GM12878 (cell line): ENCODE results near the gene WWOX. TPM values are rescaled to one million over a fixed set of nuclear protein-coding genes. Genes with fewer than 3 reads are reported as not detected.

Experiments
- ATAC-seq: fragments of 200-7000 bp; cut with Tn5 transposase; 3 replicates; pipeline ENCODE4 v1.9.1; 2020; ENCODE audit warnings: mild to moderate bottlenecking, moderate library complexity
- BruUV-seq: library from RNA; stranded (reverse); fragments of 400-500 nt; replicated peaks from 2 replicates; lab custom pipeline; 2021; lab: Mats Ljungman, UMichigan
- CTCF ChIA-PET: fragments of 300-600 bp; sonication (Branson Sonifier 250); formaldehyde crosslinking; extraction: SDS; loops from one replicate; lab custom pipeline; 2021; ENCODE audit warnings: inconsistent platforms; lab: Yijun Ruan, JAX
- POLR2A ChIA-PET: fragments of 350-600 bp; formaldehyde crosslinking; extraction: SDS; loops from one replicate; lab custom pipeline; 2021; ENCODE audit warnings: inconsistent platforms; lab: Charles Lee
- RAD21 ChIA-PET: fragments of 300-600 bp; sonication (Branson Sonifier 250); formaldehyde crosslinking; loops from one replicate; lab custom pipeline; 2023; ENCODE audit warnings: antibody characterized with exemption; ENCODE audit not compliant: unreplicated experiment; lab: Charles Lee
- SMC1A ChIA-PET: fragments of 300-600 bp; sonication (Branson Sonifier 250); formaldehyde crosslinking; loops from one replicate; lab custom pipeline; 2023; ENCODE audit not compliant: unreplicated experiment, uncharacterized antibody; lab: Charles Lee
- DNase-seq: peaks from one replicate; pipeline ENCODE4 v3.0.0-alpha.2; 2011; ENCODE audit warnings: low read depth, low spot score
- FAIRE-seq: peaks from 3 replicates; lab custom pipeline; 2011; peaks lifted over from hg19 to GRCh38; lab: Jason Lieb, UNC
- H2AFZ ChIP-seq: 2 replicates; pipeline ENCODE4 v1.6.0; 2011; ENCODE audit warnings: low read depth, low read length, control low read depth; ENCODE audit not compliant: control insufficient read depth
- H3K27ac ChIP-seq: 2 replicates; pipeline ENCODE4 v1.5.1; 2011; ENCODE audit warnings: control low read depth; ENCODE audit not compliant: control insufficient read depth, insufficient read depth
- H3K27me3 ChIP-seq, 2 experiments: replicated peaks in 1 of 2; 2 replicates each; pipeline versions ENCODE4 v1.6.0 to v1.6.1; 2011; ENCODE audit warnings: low read length in 1 of 2; ENCODE audit not compliant: control insufficient read depth in 2 of 2, insufficient read depth in 2 of 2
- H3K36me3 ChIP-seq, 2 experiments: 2 replicates each; pipeline ENCODE4 v1.5.1; 2011; ENCODE audit warnings: low read length in 1 of 2; ENCODE audit not compliant: control insufficient read depth in 2 of 2, insufficient read depth in 2 of 2
- H3K4me1 ChIP-seq: 2 replicates; pipeline ENCODE4 v1.6.1; 2011; ENCODE audit warnings: mild to moderate bottlenecking, low read length, moderate library complexity, mixed read lengths; ENCODE audit not compliant: control insufficient read depth, insufficient read depth
- H3K4me2 ChIP-seq: 2 replicates; pipeline ENCODE4 v1.6.0; 2011; ENCODE audit warnings: control low read depth; ENCODE audit not compliant: control insufficient read depth, insufficient read depth
- H3K4me3 ChIP-seq: fragments of 200-600 bp; sonication (generic); 2 replicates; pipeline ENCODE4 v1.5.1; 2016
- H3K79me2 ChIP-seq: 2 replicates; pipeline ENCODE4 v1.6.0; 2011; ENCODE audit warnings: low read length; ENCODE audit not compliant: control insufficient read depth, insufficient read depth
- H3K9ac ChIP-seq: 2 replicates; pipeline ENCODE4 v1.8.0; 2011; ENCODE audit warnings: low read length, control low read depth, mixed read lengths; ENCODE audit not compliant: control insufficient read depth, insufficient read depth
- H3K9me3 ChIP-seq: replicated peaks from 3 replicates; pipeline ENCODE4 v1.5.1; 2011; ENCODE audit warnings: mild to moderate bottlenecking, low read length; ENCODE audit not compliant: control insufficient read depth, insufficient read depth
- H4K20me1 ChIP-seq: 2 replicates; pipeline ENCODE4 v1.6.0; 2011; ENCODE audit not compliant: control insufficient read depth, insufficient read depth
- POLR2AphosphoS2 ChIP-seq: IDR thresholded peaks from 2 replicates; pipeline ENCODE4 v1.6.1; 2011; ENCODE audit warnings: low read depth, mild to moderate bottlenecking, low read length, improper control_type of control experiment, moderate library complexity
- RAD51 ChIP-seq: fragments of 450-650 bp; IDR thresholded peaks from 2 replicates; pipeline ENCODE4 v1.6.1; 2016; ENCODE audit warnings: moderate library complexity, mild to moderate bottlenecking, inconsistent platforms
- ZNF207 ChIP-seq: fragments of 450-650 bp; IDR thresholded peaks from 2 replicates; pipeline ENCODE4 v1.6.1; 2014; ENCODE audit warnings: antibody characterized with exemption, mild to moderate bottlenecking, borderline replicate concordance
- WGBS: methylation state at CpG from one replicate; pipeline ENCODE4 v1.1.6; 2016; ENCODE audit warnings: low lambda C conversion rate; ENCODE audit not compliant: insufficient replicate concordance, insufficient coverage; ENCODE audit errors: missing lambda C conversion rate; 5-methylcytosine and 5-hydroxymethylcytosine counted together
- in situ Hi-C: fragments of 300-500 bp; cut with MboI; formaldehyde crosslinking; loops from 9 replicates; pipeline ENCODE4 v1.14.3; 2018; ENCODE audit warnings: mixed read lengths
- intact Hi-C: fragments of 100-400 bp; cut with micrococcal nuclease; formaldehyde crosslinking; loops from one replicate; pipeline ENCODE4 v1.14.2; 2022; ENCODE audit not compliant: unreplicated experiment
- polyA plus RNA-seq, 11 experiments: library from polyadenylated mRNA; depleted of rRNA in 4 of 11; unstranded in 6 of 11; stranded (reverse) in 5 of 11; fragments of >200 nt; fragmentation: Nextera tagmentation in 4 of 11; fragmentation: Illumina TruSeq in 1 of 11; extraction: Ambion mirVana in 4 of 11; extraction: Trizol in 1 of 11; gene quantifications; 1 replicate in 1 of 11; 2 replicates in 10 of 11; pipeline versions ENCODE4 v1.2.1 to v1.2.3, GENCODE V29; 2011 to 2016; ENCODE audit warnings: inconsistent platforms in 2 of 11, missing spikeins in 2 of 11, low read depth in 1 of 11
- total RNA-seq, 4 experiments: library from RNA; depleted of rRNA in 3 of 4; stranded (reverse); fragments of >200 nt in 3 of 4; fragmentation: Illumina TruSeq in 1 of 4; extraction: Trizol in 1 of 4; gene quantifications; 2 replicates each; pipeline versions ENCODE4 v1.2.1 to v1.2.3, GENCODE V29; 2013 to 2021
- TF ChIP-seq, protein P1 (sequence below): IDR thresholded peaks from 2 replicates; pipeline ENCODE4 v1.6.1; 2011; ENCODE audit warnings: mild to moderate bottlenecking, low read depth, low read length, moderate library complexity; ENCODE audit not compliant: insufficient replicate concordance

WWOX gene
- total and polyA plus RNA-seq, 10 of the 15 experiments (the other 5 are each of a cell fraction or from before 2014, with no cell fraction given): 2.8 to 24.4 (median 17.8) TPM

GRCh38 chr16:78323315-78323714, 223.9 kb downstream of the WWOX start (continued):
- TF ChIP-seq, protein P1, sequence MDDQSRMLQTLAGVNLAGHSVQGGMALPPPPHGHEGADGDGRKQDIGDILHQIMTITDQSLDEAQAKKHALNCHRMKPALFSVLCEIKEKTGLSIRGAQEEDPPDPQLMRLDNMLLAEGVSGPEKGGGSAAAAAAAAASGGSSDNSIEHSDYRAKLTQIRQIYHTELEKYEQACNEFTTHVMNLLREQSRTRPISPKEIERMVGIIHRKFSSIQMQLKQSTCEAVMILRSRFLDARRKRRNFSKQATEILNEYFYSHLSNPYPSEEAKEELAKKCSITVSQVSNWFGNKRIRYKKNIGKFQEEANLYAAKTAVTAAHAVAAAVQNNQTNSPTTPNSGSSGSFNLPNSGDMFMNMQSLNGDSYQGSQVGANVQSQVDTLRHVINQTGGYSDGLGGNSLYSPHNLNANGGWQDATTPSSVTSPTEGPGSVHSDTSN: no peak

GRCh38 chr16:78324649-78325285, 225.3 kb downstream of the WWOX start:
- no peaks in the 10 kb centered on the region for H3K36me3 ChIP-seq
- TF ChIP-seq ZNF207 (no peak), POLR2AphosphoS2 (no peak), RAD51 (no peak)
- TF ChIP-seq, all 136 proteins: peak for 0
- no peak overlapping the region for H3K9ac ChIP-seq
- ChIA-PET SMC1A (no interaction called here), CTCF (no interaction called here), POLR2A (no interaction called here), RAD21 (no interaction called here)
- WGBS: 31% methylated on average over 6 of the region's 6 CpGs
- no peaks in the 10 kb centered on the region for H3K9me3 ChIP-seq
- no peak for DNase-seq
- H3K79me2 ChIP-seq: no peaks in the 10 kb centered on the region
- no peak overlapping the region for H3K27ac ChIP-seq
- BruUV-seq: no TSS peak
- no peaks in the 10 kb centered on the region for H3K4me1 ChIP-seq
- no peak for ATAC-seq
- H4K20me1 ChIP-seq: no peaks in the 10 kb centered on the region
- no peak for FAIRE-seq
- H3K4me2 ChIP-seq: no peak overlapping the region
- H2AFZ ChIP-seq: no peak overlapping the region
- in situ Hi-C loops (no loop called here), intact Hi-C loops (no loop called here)
- H3K4me3 ChIP-seq: no peak overlapping the region
- H3K27me3 ChIP-seq: no peaks in the 10 kb centered on the region
